ENCODE results near the gene CARF.
A peak's percentile ranks its signal among the peaks of the same experiment; 100 is the strongest.

Gene CARF

GRCh38 chr2:203014456-203015199 is 102.6 kb downstream of the CARF start, which contains the start of gene NBEAL1:
Gene NBEAL1, plus strand, starts transcription at chr2:203014875. Its CDS starts 1,510 bp downstream, at chr2:203016385.
- DNase-seq: peak; percentile 95 to 98 (median 97)
- Histone ChIP-seq H3K9me3 (ENCODE audit: control insufficient read depth, low read length) (no peaks in the 10 kb centered on the region), H3K4me1 (ENCODE audit: control insufficient read depth, insufficient read depth, low read length, poor library complexity, severe bottlenecking) (no peaks in the 10 kb centered on the region), H3K36me3 (ENCODE audit: control insufficient read depth, insufficient read depth, low read length) (no peaks in the 10 kb centered on the region), H3K4me3 (ENCODE audit: insufficient read depth, low read depth, low read length, poor library complexity, severe bottlenecking) (peak within 1 kb of the TSS; percentile 73), H3K27me3 (replicated peaks; ENCODE audit: control insufficient read depth, insufficient read depth, low read length, poor library complexity, severe bottlenecking) (no peaks in the 10 kb centered on the region), H3K27ac (ENCODE audit: insufficient read depth, low read length, poor library complexity, severe bottlenecking) (peak within 1 kb of the TSS; percentile 75)

DNA sequence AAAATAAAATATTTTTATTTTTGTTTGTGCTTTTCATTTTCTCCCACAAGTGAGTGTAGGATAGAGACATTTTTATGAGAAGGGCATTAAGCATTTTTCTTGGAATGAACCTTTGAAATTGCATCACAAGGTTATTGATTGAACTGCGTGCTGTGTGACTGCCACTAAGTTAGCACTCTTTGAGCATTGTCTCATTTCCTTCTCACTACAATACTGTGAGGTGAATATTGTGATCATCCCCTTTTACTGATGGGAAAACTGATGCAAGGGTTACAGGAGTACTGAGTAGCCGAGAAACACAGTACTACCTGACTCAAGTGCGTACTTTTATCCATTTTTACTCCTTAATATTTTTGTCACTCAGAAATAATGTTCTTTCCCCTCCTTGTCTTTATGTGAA is 104.6 kb downstream of the CARF start:
- Histone ChIP-seq H3K4me3 (ENCODE audit: insufficient read depth, low read depth, low read length, poor library complexity, severe bottlenecking) (no peak overlapping the region), H3K27me3 (replicated peaks; ENCODE audit: control insufficient read depth, insufficient read depth, low read length, poor library complexity, severe bottlenecking) (no peaks in the 10 kb centered on the region), H3K4me1 (ENCODE audit: control insufficient read depth, insufficient read depth, low read length, poor library complexity, severe bottlenecking) (no peaks in the 10 kb centered on the region), H3K27ac (ENCODE audit: insufficient read depth, low read length, poor library complexity, severe bottlenecking) (no peak overlapping the region), H3K36me3 (ENCODE audit: control insufficient read depth, insufficient read depth, low read length) (no peaks in the 10 kb centered on the region), H3K9me3 (ENCODE audit: control insufficient read depth, low read length) (no peaks in the 10 kb centered on the region)
- no peak for DNase-seq

DNA sequence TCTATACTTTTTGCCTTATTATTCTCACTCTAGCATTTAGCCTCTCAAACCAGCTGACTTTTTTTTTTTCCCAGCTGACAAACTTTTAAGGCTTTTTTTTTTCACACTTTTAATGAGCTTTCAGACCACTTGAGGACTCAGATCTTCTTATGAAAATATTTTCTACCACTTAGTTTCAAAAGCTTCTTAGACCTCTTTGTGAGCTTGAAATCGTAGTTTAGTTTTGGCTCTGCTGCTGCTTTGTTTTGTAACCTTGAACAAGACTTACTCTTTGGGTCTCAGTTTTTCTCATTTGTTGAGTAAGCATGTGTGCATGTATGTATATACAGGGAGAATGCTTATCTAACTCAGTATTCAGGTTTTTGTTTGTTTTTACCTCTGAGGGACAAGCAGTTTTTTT is 106.1 kb downstream of the CARF start:
- no peak for DNase-seq
- H3K4me3 ChIP-seq (ENCODE audit: insufficient read depth, low read depth, low read length, poor library complexity, severe bottlenecking): no peak overlapping the region

DNA sequence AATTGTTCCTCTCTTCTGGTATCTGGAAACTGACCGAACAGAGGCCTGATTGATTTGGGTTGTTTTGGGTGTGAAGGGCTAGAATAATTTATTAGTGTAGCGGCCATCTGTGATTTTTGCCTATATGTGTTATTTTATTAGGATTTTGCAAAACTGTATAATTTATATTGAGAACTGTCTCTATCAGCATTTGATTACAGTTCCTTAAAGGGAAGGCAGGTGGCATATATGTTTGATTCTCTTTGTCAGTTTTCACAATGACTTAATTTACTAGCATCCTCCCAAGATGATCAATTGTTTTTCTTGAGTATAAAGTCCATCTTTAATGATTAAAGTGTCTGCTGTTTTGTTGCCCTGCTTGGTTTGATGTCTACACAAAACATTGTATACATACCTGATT is 107.1 kb downstream of the CARF start:
- Histone ChIP-seq H3K4me1 (ENCODE audit: control insufficient read depth, insufficient read depth, low read length, poor library complexity, severe bottlenecking) (no peaks in the 10 kb centered on the region), H3K27me3 (replicated peaks; ENCODE audit: control insufficient read depth, insufficient read depth, low read length, poor library complexity, severe bottlenecking) (no peaks in the 10 kb centered on the region), H3K4me3 (ENCODE audit: insufficient read depth, low read depth, low read length, poor library complexity, severe bottlenecking) (no peak overlapping the region), H3K9me3 (ENCODE audit: control insufficient read depth, low read length) (no peaks in the 10 kb centered on the region), H3K36me3 (ENCODE audit: control insufficient read depth, insufficient read depth, low read length) (no peaks in the 10 kb centered on the region), H3K27ac (ENCODE audit: insufficient read depth, low read length, poor library complexity, severe bottlenecking) (no peak overlapping the region)
- DNase-seq: no peak

More for the DNA sequence above, 106.1 kb downstream of the CARF start:
- no peaks in the 10 kb centered on the region for H3K9me3 ChIP-seq (ENCODE audit: control insufficient read depth, low read length)
- no peaks in the 10 kb centered on the region for H3K36me3 ChIP-seq (ENCODE audit: control insufficient read depth, insufficient read depth, low read length)
- no peaks in the 10 kb centered on the region for H3K27me3 ChIP-seq (replicated peaks; ENCODE audit: control insufficient read depth, insufficient read depth, low read length, poor library complexity, severe bottlenecking)
- H3K27ac ChIP-seq (ENCODE audit: insufficient read depth, low read length, poor library complexity, severe bottlenecking): no peak overlapping the region
- no peaks in the 10 kb centered on the region for H3K4me1 ChIP-seq (ENCODE audit: control insufficient read depth, insufficient read depth, low read length, poor library complexity, severe bottlenecking)

DNA sequence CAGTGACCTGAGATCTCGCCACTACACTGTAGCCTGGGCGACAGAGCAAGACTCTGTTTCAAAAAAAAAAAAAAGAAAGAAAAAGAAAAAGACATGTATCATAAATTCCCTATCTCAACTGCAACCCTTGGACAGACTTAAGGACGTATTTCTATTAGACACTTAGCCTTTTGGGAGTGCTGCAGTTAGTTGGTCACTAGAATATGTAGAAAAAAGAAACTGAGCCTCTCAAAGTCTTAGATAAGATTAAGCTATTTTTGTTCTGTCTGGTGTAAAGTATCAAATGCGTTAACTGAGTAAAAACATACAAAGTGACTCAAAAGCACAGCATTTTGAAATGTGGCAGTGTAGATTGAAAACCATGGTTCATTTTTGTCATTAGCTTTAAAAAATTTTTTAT is 109.9 kb downstream of the CARF start:
- no peaks in the 10 kb centered on the region for H3K4me1 ChIP-seq (ENCODE audit: control insufficient read depth, insufficient read depth, low read length, poor library complexity, severe bottlenecking)
- H3K27me3 ChIP-seq (replicated peaks; ENCODE audit: control insufficient read depth, insufficient read depth, low read length, poor library complexity, severe bottlenecking): no peaks in the 10 kb centered on the region
- no peak overlapping the region for H3K27ac ChIP-seq (ENCODE audit: insufficient read depth, low read length, poor library complexity, severe bottlenecking)
- H3K9me3 ChIP-seq (ENCODE audit: control insufficient read depth, low read length): no peaks in the 10 kb centered on the region
- no peak overlapping the region for H3K4me3 ChIP-seq (ENCODE audit: insufficient read depth, low read depth, low read length, poor library complexity, severe bottlenecking)
- no peak for DNase-seq
- no peaks in the 10 kb centered on the region for H3K36me3 ChIP-seq (ENCODE audit: control insufficient read depth, insufficient read depth, low read length)

- Histone ChIP-seq H3K27me3 (replicated peaks; ENCODE audit: control insufficient read depth, insufficient read depth, low read length, poor library complexity, severe bottlenecking) (no peaks in the 10 kb centered on the region), H3K9me3 (ENCODE audit: control insufficient read depth, low read length) (no peaks in the 10 kb centered on the region), H3K27ac (ENCODE audit: insufficient read depth, low read length, poor library complexity, severe bottlenecking) (no peak overlapping the region), H3K4me1 (ENCODE audit: control insufficient read depth, insufficient read depth, low read length, poor library complexity, severe bottlenecking) (no peaks in the 10 kb centered on the region), H3K36me3 (ENCODE audit: control insufficient read depth, insufficient read depth, low read length) (no peaks in the 10 kb centered on the region), H3K4me3 (ENCODE audit: insufficient read depth, low read depth, low read length, poor library complexity, severe bottlenecking) (no peak overlapping the region)
- DNase-seq: no peak
Measured at GRCh38 chr2:203022751-203023150, 110.7 kb downstream of the CARF start.

GRCh38 chr2:203025592-203025991 is 113.5 kb downstream of the CARF start:
- no peak overlapping the region for H3K27ac ChIP-seq (ENCODE audit: insufficient read depth, low read length, poor library complexity, severe bottlenecking)
- no peak for DNase-seq
- H3K9me3 ChIP-seq (ENCODE audit: control insufficient read depth, low read length): no peaks in the 10 kb centered on the region
- H3K4me1 ChIP-seq (ENCODE audit: control insufficient read depth, insufficient read depth, low read length, poor library complexity, severe bottlenecking): no peaks in the 10 kb centered on the region
- H3K36me3 ChIP-seq (ENCODE audit: control insufficient read depth, insufficient read depth, low read length): no peaks in the 10 kb centered on the region
- no peaks in the 10 kb centered on the region for H3K27me3 ChIP-seq (replicated peaks; ENCODE audit: control insufficient read depth, insufficient read depth, low read length, poor library complexity, severe bottlenecking)
- H3K4me3 ChIP-seq (ENCODE audit: insufficient read depth, low read depth, low read length, poor library complexity, severe bottlenecking): no peak overlapping the region

GRCh38 chr2:203030545-203030944 is 118.5 kb downstream of the CARF start:
- no peak overlapping the region for H3K4me3 ChIP-seq (ENCODE audit: insufficient read depth, low read depth, low read length, poor library complexity, severe bottlenecking)
- no peaks in the 10 kb centered on the region for H3K27me3 ChIP-seq (replicated peaks; ENCODE audit: control insufficient read depth, insufficient read depth, low read length, poor library complexity, severe bottlenecking)
- no peaks in the 10 kb centered on the region for H3K36me3 ChIP-seq (ENCODE audit: control insufficient read depth, insufficient read depth, low read length)
- no peaks in the 10 kb centered on the region for H3K4me1 ChIP-seq (ENCODE audit: control insufficient read depth, insufficient read depth, low read length, poor library complexity, severe bottlenecking)
- H3K27ac ChIP-seq (ENCODE audit: insufficient read depth, low read length, poor library complexity, severe bottlenecking): no peak overlapping the region
- no peak for DNase-seq
- no peaks in the 10 kb centered on the region for H3K9me3 ChIP-seq (ENCODE audit: control insufficient read depth, low read length)

DNA sequence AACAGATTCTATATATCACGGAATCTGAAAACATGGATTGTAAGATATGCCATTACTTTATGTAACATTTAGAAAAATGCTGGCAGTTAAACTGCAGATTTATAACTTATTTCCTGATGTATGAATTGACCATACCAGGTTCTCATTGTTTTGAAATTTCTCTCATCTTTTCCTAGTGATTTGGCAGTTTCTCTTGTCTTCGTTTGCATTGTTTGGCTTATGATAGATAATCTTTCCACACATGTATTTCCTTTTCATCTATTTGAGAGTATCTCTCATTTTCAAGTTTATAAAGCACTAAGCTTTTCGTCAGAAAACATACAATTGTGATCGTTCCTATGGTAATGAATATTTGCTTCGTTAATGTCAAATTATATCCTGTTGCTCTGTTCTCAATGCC is 118.9 kb downstream of the CARF start:
- Histone ChIP-seq H3K27me3 (replicated peaks; ENCODE audit: control insufficient read depth, insufficient read depth, low read length, poor library complexity, severe bottlenecking) (no peaks in the 10 kb centered on the region), H3K4me1 (ENCODE audit: control insufficient read depth, insufficient read depth, low read length, poor library complexity, severe bottlenecking) (no peaks in the 10 kb centered on the region), H3K4me3 (ENCODE audit: insufficient read depth, low read depth, low read length, poor library complexity, severe bottlenecking) (no peak overlapping the region), H3K9me3 (ENCODE audit: control insufficient read depth, low read length) (no peaks in the 10 kb centered on the region), H3K36me3 (ENCODE audit: control insufficient read depth, insufficient read depth, low read length) (no peaks in the 10 kb centered on the region), H3K27ac (ENCODE audit: insufficient read depth, low read length, poor library complexity, severe bottlenecking) (no peak overlapping the region)
- no peak for DNase-seq

- Histone ChIP-seq H3K9me3 (ENCODE audit: control insufficient read depth, low read length) (no peaks in the 10 kb centered on the region), H3K4me1 (ENCODE audit: control insufficient read depth, insufficient read depth, low read length, poor library complexity, severe bottlenecking) (no peaks in the 10 kb centered on the region), H3K27ac (ENCODE audit: insufficient read depth, low read length, poor library complexity, severe bottlenecking) (no peak overlapping the region), H3K4me3 (ENCODE audit: insufficient read depth, low read depth, low read length, poor library complexity, severe bottlenecking) (no peak overlapping the region), H3K36me3 (ENCODE audit: control insufficient read depth, insufficient read depth, low read length) (no peaks in the 10 kb centered on the region), H3K27me3 (replicated peaks; ENCODE audit: control insufficient read depth, insufficient read depth, low read length, poor library complexity, severe bottlenecking) (no peaks in the 10 kb centered on the region)
- DNase-seq: no peak
Measured at GRCh38 chr2:203033395-203033794, 121.3 kb downstream of the CARF start.

Data from effector memory CD4-positive, alpha-beta T cell (primary cell).